Islet of Langerhans (tissue), 1 donor: Measurements from ENCODE around the gene SLC30A7.
"Not testable (repeated sequence)": the region's sequence is repeated elsewhere in the genome, so short reads cannot be mapped to it uniquely, and the experiment has no call there.

ENCODE experiments used
- FAIRE-seq: peaks from one replicate; lab custom pipeline; 2011; peaks lifted over from hg19 to GRCh38; lab: Jason Lieb, UNC

Gene SLC30A7

GRCh38 chr1:100895540-100896480 lies at the start of gene SLC30A7:
Gene SLC30A7, plus strand, starts transcription at chr1:100896090. Its CDS starts 173 bp downstream, at chr1:100896263.
- no peak for FAIRE-seq

- FAIRE-seq: no peak
Measured at GRCh38 chr1:100847361-100848082, 48.4 kb upstream of the SLC30A7 start.

- no peak for FAIRE-seq
Measured at GRCh38 chr1:100851726-100852125, 44.2 kb upstream of the SLC30A7 start.

- FAIRE-seq: no peak
Measured at GRCh38 chr1:100852976-100853375, 42.9 kb upstream of the SLC30A7 start.

GRCh38 chr1:100855116-100855515 lies 40.8 kb upstream of the SLC30A7 start:
- FAIRE-seq: not testable (repeated sequence)

- FAIRE-seq: no peak
Measured at GRCh38 chr1:100860397-100860991, 35.4 kb upstream of the SLC30A7 start.

GRCh38 chr1:100861379-100861778 lies 34.5 kb upstream of the SLC30A7 start:
- FAIRE-seq: no peak

- FAIRE-seq: no peak
Measured at GRCh38 chr1:100862591-100862990, 33.3 kb upstream of the SLC30A7 start.

- peak; percentile 82 for FAIRE-seq
Measured at GRCh38 chr1:100866041-100866900, 29.6 kb upstream of the SLC30A7 start.

- no peak for FAIRE-seq
Measured at GRCh38 chr1:100866901-100867206, 29.0 kb upstream of the SLC30A7 start.

- peak; percentile 99 for FAIRE-seq
Measured at GRCh38 chr1:100868364-100868995, 27.4 kb upstream of the SLC30A7 start.

GRCh38 chr1:100869996-100870395 lies 25.9 kb upstream of the SLC30A7 start:
- no peak for FAIRE-seq

GRCh38 chr1:100874433-100874832 lies 21.5 kb upstream of the SLC30A7 start:
- FAIRE-seq: no peak

- no peak for FAIRE-seq
Measured at GRCh38 chr1:100875228-100875627, 20.7 kb upstream of the SLC30A7 start.

- no peak for FAIRE-seq
Measured at GRCh38 chr1:100876291-100876690, 19.6 kb upstream of the SLC30A7 start.

GRCh38 chr1:100879422-100879821 lies 16.5 kb upstream of the SLC30A7 start:
- FAIRE-seq: no peak

GRCh38 chr1:100881687-100882086 lies 14.2 kb upstream of the SLC30A7 start:
- no peak for FAIRE-seq

- FAIRE-seq: no peak
Measured at GRCh38 chr1:100882698-100883097, 13.2 kb upstream of the SLC30A7 start.

- FAIRE-seq: no peak
Measured at GRCh38 chr1:100883963-100884362, 11.9 kb upstream of the SLC30A7 start.

GRCh38 chr1:100889007-100889406 lies 6.9 kb upstream of the SLC30A7 start:
- FAIRE-seq: not testable (repeated sequence)

GRCh38 chr1:100889869-100890482 lies 5.9 kb upstream of the SLC30A7 start:
- FAIRE-seq: not testable (repeated sequence)
